DND-41 (cell line): ENCODE results near the gene MCOLN3.

ENCODE experiments used
- CTCF ChIP-seq: IDR thresholded peaks from 2 replicates; pipeline ENCODE4 v1.5.1; 2012; ENCODE audit warnings: borderline replicate concordance, low read length, moderate library complexity, mild to moderate bottlenecking; ENCODE audit not compliant: poor library complexity, severe bottlenecking; ENCODE audit errors: extremely low read depth
- EZH2 ChIP-seq: IDR thresholded peaks from 3 replicates; pipeline ENCODE4 v1.6.1; 2012; ENCODE audit warnings: borderline replicate concordance, low read depth, mild to moderate bottlenecking, moderate library complexity, low read length, inconsistent platforms; ENCODE audit not compliant: severe bottlenecking

- no peak for TF ChIP-seq CTCF
- no peak for TF ChIP-seq EZH2
Observed at GRCh38 chr1:84971957-84972356, 76.3 kb downstream of the MCOLN3 start.
